HepG2 (cell line): Measurements from ENCODE around the gene PTCD2. TPM values are rescaled to one million over a fixed set of nuclear protein-coding genes. Genes with fewer than 3 reads are reported as not detected.
A peak's percentile ranks its signal among the peaks of the same experiment; 100 is the strongest.

Experiments used
- ETV6 ChIP-seq: sonication (generic); formaldehyde crosslinking; conservative IDR thresholded peaks from 2 replicates; pipeline ENCODE4 v1.4.0; 2020; ENCODE audit warnings: missing genetic modification reagents
- FIP1L1 ChIP-seq: fragments of 200-400 bp; formaldehyde crosslinking; IDR thresholded peaks from 2 replicates; pipeline ENCODE4 v1.6.1; 2018; ENCODE audit warnings: low read depth, mild to moderate bottlenecking, low read length, moderate library complexity, borderline replicate concordance; ENCODE audit not compliant: insufficient read depth
- FOXO1 ChIP-seq: sonication (generic); formaldehyde crosslinking; IDR thresholded peaks from 2 replicates; pipeline ENCODE4 v1.4.0; 2020; ENCODE audit warnings: missing genetic modification reagents
- GZF1 ChIP-seq: sonication (generic); formaldehyde crosslinking; IDR thresholded peaks from 2 replicates; pipeline ENCODE4 v1.5.1; 2020; ENCODE audit warnings: mild to moderate bottlenecking, missing genetic modification reagents
- HOXA3 ChIP-seq: sonication (generic); formaldehyde crosslinking; IDR thresholded peaks from 2 replicates; pipeline ENCODE4 v1.5.0; 2020; ENCODE audit warnings: missing genetic modification reagents
- MAZ ChIP-seq, 2 experiments: sonication (generic) in 1 of 2; formaldehyde crosslinking in 1 of 2; IDR thresholded peaks; 2 replicates each; pipeline versions ENCODE4 v1.5.0 to v1.6.1; 2012 to 2020; ENCODE audit warnings: low read depth in 2 of 2, mild to moderate bottlenecking in 2 of 2, borderline replicate concordance in 1 of 2, improper control_type of control experiment in 1 of 2, low read length in 1 of 2, missing genetic modification reagents in 1 of 2, moderate library complexity in 1 of 2
- MXD3 ChIP-seq: IDR thresholded peaks from 2 replicates; pipeline ENCODE4 v1.6.1; 2016; ENCODE audit warnings: mild to moderate bottlenecking, missing biosample characterization, missing genetic modification reagents
- MZF1 ChIP-seq: sonication (generic); formaldehyde crosslinking; IDR thresholded peaks from 2 replicates; pipeline ENCODE4 v1.8.1; 2023; ENCODE audit warnings: mild to moderate bottlenecking, missing genetic modification reagents, borderline replicate concordance
- NFYB ChIP-seq: sonication (generic); formaldehyde crosslinking; IDR thresholded peaks from 2 replicates; pipeline ENCODE4 v1.4.0; 2020; ENCODE audit warnings: missing genetic modification reagents
- SNAPC2 ChIP-seq: sonication (generic); formaldehyde crosslinking; IDR thresholded peaks from 2 replicates; pipeline ENCODE4 v1.8.1; 2022; ENCODE audit warnings: mild to moderate bottlenecking, missing genetic modification reagents
- TAF15 ChIP-seq: fragments of 200-400 bp; formaldehyde crosslinking; IDR thresholded peaks from one replicate; pipeline ENCODE4 v1.6.1; 2018; ENCODE audit warnings: mild to moderate bottlenecking, low read depth, low read length; ENCODE audit not compliant: poor library complexity, severe bottlenecking
- WIZ ChIP-seq: sonication (generic); formaldehyde crosslinking; IDR thresholded peaks from 2 replicates; pipeline ENCODE4 v1.5.1; 2020; ENCODE audit warnings: mild to moderate bottlenecking, missing genetic modification reagents
- YEATS2 ChIP-seq: sonication (generic); formaldehyde crosslinking; IDR thresholded peaks from 2 replicates; pipeline ENCODE4 v1.4.0; 2020; ENCODE audit warnings: missing genetic modification reagents, borderline replicate concordance
- ZBTB25 ChIP-seq: IDR thresholded peaks from 2 replicates; pipeline ENCODE4 v1.6.1; 2018; ENCODE audit warnings: missing genetic modification reagents
- ZBTB44 ChIP-seq: sonication (generic); formaldehyde crosslinking; IDR thresholded peaks from 2 replicates; pipeline ENCODE4 v1.4.0; 2020; ENCODE audit warnings: missing genetic modification reagents
- ZNF383 ChIP-seq: sonication (generic); formaldehyde crosslinking; IDR thresholded peaks from 2 replicates; pipeline ENCODE4 v1.4.0; 2020; ENCODE audit warnings: missing genetic modification reagents, mild to moderate bottlenecking, borderline replicate concordance
- ZNF513 ChIP-seq: sonication (generic); formaldehyde crosslinking; conservative IDR thresholded peaks from 2 replicates; pipeline ENCODE4 v1.5.0; 2020; ENCODE audit warnings: missing genetic modification reagents
- ZNF562 ChIP-seq: sonication (generic); formaldehyde crosslinking; IDR thresholded peaks from 2 replicates; pipeline ENCODE4 v1.8.0; 2022; ENCODE audit warnings: missing genetic modification reagents, borderline replicate concordance
- ZNF672 ChIP-seq: sonication (generic); formaldehyde crosslinking; IDR thresholded peaks from 2 replicates; pipeline ENCODE4 v1.8.1; 2022; ENCODE audit warnings: missing genetic modification reagents
- polyA plus RNA-seq, 8 experiments: library from polyadenylated mRNA; depleted of rRNA in 3 of 8; stranded (reverse) in 7 of 8; unstranded in 1 of 8; fragments of >200 nt; fragmentation: Illumina TruSeq in 4 of 8; extraction: Trizol in 4 of 8; gene quantifications; 2 replicates each; pipeline versions ENCODE4 v1.2.1 to v1.2.3, GENCODE V29; 2011 to 2016; ENCODE audit warnings: low read depth in 4 of 8, missing spikeins in 1 of 8, mixed read lengths in 1 of 8; ENCODE audit not compliant: insufficient read depth in 1 of 8
- total RNA-seq, 5 experiments: library from RNA; depleted of rRNA; stranded (reverse); fragments of >200 nt; fragmentation: Illumina TruSeq; extraction: Trizol; gene quantifications; 2 replicates each; pipeline ENCODE4 v1.2.3, GENCODE V29; 2016; ENCODE audit warnings: low read depth in 1 of 5
- TF ChIP-seq, protein P1 (sequence below): sonication (generic); formaldehyde crosslinking; IDR thresholded peaks from 2 replicates; pipeline ENCODE4 v1.5.1; 2020; ENCODE audit warnings: missing genetic modification reagents, mild to moderate bottlenecking, borderline replicate concordance

The PTCD2 gene
- total and polyA plus RNA-seq, 2 of the 13 experiments (the other 11 are each of a cell fraction or from before 2014, with no cell fraction given): 5.3 to 6.4 TPM

DNA sequence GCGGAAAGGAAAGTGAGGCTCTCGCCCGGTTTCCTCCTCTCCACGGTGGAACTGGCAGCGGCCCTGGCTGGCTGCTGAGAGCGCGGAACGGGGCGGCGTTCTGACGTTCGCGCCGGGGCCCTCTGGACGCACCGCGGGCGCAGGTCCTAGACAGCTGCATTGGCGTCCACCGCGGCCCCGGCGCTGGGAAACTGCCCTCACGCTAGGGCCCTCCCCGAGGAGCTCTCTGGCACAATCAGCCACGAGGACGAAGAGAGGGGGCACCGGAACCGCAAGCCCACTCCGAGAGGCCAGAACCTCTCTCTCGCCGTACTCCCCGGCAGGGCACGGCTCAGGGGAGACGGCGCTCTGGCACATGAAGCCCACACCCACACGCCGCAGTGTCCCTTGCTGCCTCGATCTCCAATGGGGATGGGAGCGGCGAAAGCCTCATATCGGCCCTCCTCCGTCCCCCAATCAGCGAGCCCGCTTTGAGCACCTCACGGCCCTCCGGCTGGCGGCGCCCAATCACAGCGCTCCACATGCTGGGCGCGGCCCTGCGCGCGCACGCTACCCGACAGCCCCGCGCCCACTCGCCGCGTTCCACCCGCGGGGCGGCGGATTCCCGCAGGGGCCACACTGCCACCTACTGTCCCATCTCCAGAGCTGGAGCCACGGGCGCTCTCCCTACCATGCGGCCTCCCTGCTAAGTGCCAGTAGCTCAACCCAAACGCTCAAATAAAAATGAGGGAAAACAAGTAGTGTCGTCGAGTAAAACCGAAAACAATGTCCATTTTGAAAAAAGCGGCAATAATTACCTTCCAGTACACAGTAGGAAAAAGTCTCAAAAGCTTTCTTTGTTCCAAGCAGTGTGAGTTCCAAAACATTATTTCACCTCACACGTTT, 12.0 kb upstream of the PTCD2 start (continued):
- TF ChIP-seq ZNF513 (peak; percentile 56; the same call in 1 of the 2 replicates), YEATS2 (CRISPR knock-in tag) (peak; percentile 69; the same call in 1 of the 2 replicates), MXD3 (CRISPR knock-in tag) (peak; percentile 88), FIP1L1 (no peak; the same call in 1 of the 2 replicates), ZNF383 (CRISPR knock-in tag) (no peak), ZBTB44 (CRISPR knock-in tag) (no peak), HOXA3 (peak; percentile 87), MAZ (IDR thresholded peaks at IDR 0.05; ENCODE audit: borderline replicate concordance, low read depth, low read length) (0 out of 2 replicates have a peak, but pooled peaks have one; percentile 66), MAZ (CRISPR knock-in tag; IDR thresholded peaks at IDR 0.05; ENCODE audit: low read depth) (peak; percentile 42; the same call in 1 of the 2 replicates), TAF15 (peak; percentile 33), SNAPC2 (CRISPR knock-in tag) (peak; percentile 90; the same call in 1 of the 2 replicates), ZNF672 (CRISPR knock-in tag) (no peak), FOXO1 (no peak; the same call in 1 of the 2 replicates), ZBTB25 (CRISPR knock-in tag) (no peak; the same call in 1 of the 2 replicates), MZF1 (no peak), WIZ (CRISPR knock-in tag) (peak; percentile 77; the same call in 1 of the 2 replicates), ZNF562 (CRISPR knock-in tag) (no peak), NFYB (peak; percentile 89), GZF1 (CRISPR knock-in tag) (peak; percentile 90), ETV6 (0 out of 2 replicates have a peak, but pooled peaks have one; percentile 52)
- TF ChIP-seq, protein P1, sequence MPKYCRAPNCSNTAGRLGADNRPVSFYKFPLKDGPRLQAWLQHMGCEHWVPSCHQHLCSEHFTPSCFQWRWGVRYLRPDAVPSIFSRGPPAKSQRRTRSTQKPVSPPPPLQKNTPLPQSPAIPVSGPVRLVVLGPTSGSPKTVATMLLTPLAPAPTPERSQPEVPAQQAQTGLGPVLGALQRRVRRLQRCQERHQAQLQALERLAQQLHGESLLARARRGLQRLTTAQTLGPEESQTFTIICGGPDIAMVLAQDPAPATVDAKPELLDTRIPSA (CRISPR knock-in tag): no peak
